Mesendoderm (in vitro differentiated cells): ENCODE data around the gene GGT1.

Experiments
- DNase-seq: peaks from one replicate; pipeline ENCODE4 v3.0.0; 2013
- H2AK5ac ChIP-seq: 2 replicates; pipeline ENCODE4 v1.6.1; 2013; ENCODE audit warnings: low read length, inconsistent platforms
- H2BK120ac ChIP-seq: 2 replicates; pipeline ENCODE4 v1.6.1; 2013; ENCODE audit warnings: low read depth, mild to moderate bottlenecking, low read length, moderate library complexity, mixed read lengths
- H2BK15ac ChIP-seq: replicated peaks from 2 replicates; pipeline ENCODE4 v1.6.1; 2013; ENCODE audit warnings: low read depth, mild to moderate bottlenecking, moderate library complexity
- H2BK5ac ChIP-seq: 2 replicates; pipeline ENCODE4 v1.6.1; 2013; ENCODE audit warnings: low read length, inconsistent platforms
- H3K18ac ChIP-seq: 2 replicates; pipeline ENCODE4 v1.6.1; 2013; ENCODE audit warnings: mild to moderate bottlenecking, low read length, mixed read lengths
- H3K23ac ChIP-seq: one replicate; pipeline ENCODE4 v1.6.1; 2013; ENCODE audit warnings: low read length
- H3K27ac ChIP-seq: 2 replicates; pipeline ENCODE4 v1.5.1; 2013; ENCODE audit warnings: low read depth, mild to moderate bottlenecking, inconsistent platforms, low read length, moderate library complexity
- H3K27me3 ChIP-seq: 2 replicates; pipeline ENCODE4 v1.6.1; 2013; ENCODE audit warnings: low read length, control low read depth, mild to moderate bottlenecking, inconsistent platforms; ENCODE audit not compliant: insufficient read depth, poor library complexity
- H3K36me3 ChIP-seq: 2 replicates; pipeline ENCODE4 v1.6.1; 2013; ENCODE audit warnings: low read length, inconsistent platforms; ENCODE audit not compliant: control insufficient read depth, insufficient read depth
- H3K4ac ChIP-seq: one replicate; pipeline ENCODE4 v1.6.1; 2013; ENCODE audit warnings: low read depth, mild to moderate bottlenecking, low read length, moderate library complexity
- H3K4me1 ChIP-seq: 2 replicates; pipeline ENCODE4 v1.6.1; 2013; ENCODE audit warnings: low read depth, low read length, inconsistent platforms; ENCODE audit not compliant: control insufficient read depth
- H3K4me2 ChIP-seq: 2 replicates; pipeline ENCODE4 v1.6.1; 2013; ENCODE audit warnings: low read length
- H3K4me3 ChIP-seq: 2 replicates; pipeline ENCODE4 v1.5.1; 2013; ENCODE audit warnings: mild to moderate bottlenecking, low read length
- H3K56ac ChIP-seq: one replicate; pipeline ENCODE4 v1.6.1; 2013; ENCODE audit warnings: low read length
- H3K79me1 ChIP-seq: 2 replicates; pipeline ENCODE4 v1.6.1; 2013; ENCODE audit warnings: low read length, inconsistent platforms
- H3K79me2 ChIP-seq: 2 replicates; pipeline ENCODE4 v1.6.1; 2013; ENCODE audit warnings: mild to moderate bottlenecking, low read length; ENCODE audit not compliant: control insufficient read depth, insufficient read depth
- H3K9ac ChIP-seq: 2 replicates; pipeline ENCODE4 v1.6.1; 2013; ENCODE audit warnings: low read length, inconsistent platforms
- H4K5ac ChIP-seq: one replicate; pipeline ENCODE4 v1.6.1; 2013; ENCODE audit warnings: low read length
- H4K8ac ChIP-seq: one replicate; pipeline ENCODE4 v1.6.1; 2013; ENCODE audit warnings: low read depth, mild to moderate bottlenecking, control low read depth, low read length, moderate library complexity
- WGBS: extraction: QIAGEN DNeasy Blood & Tissue Kit; methylation state at CpG from one replicate; pipeline ENCODE4 v1.1.7; 2013; ENCODE audit warnings: low lambda C conversion rate, missing lambda C conversion rate; ENCODE audit not compliant: insufficient coverage; ENCODE audit errors: extremely low coverage; 5-methylcytosine and 5-hydroxymethylcytosine counted together

GGT1 gene

GRCh38 chr22:24571266-24571665 is 31.7 kb upstream of the GGT1 start:
- H4K5ac ChIP-seq: no peak overlapping the region
- peaks cover 23% of the 10 kb centered on the region for H3K36me3 ChIP-seq
- no peak overlapping the region for H3K27ac ChIP-seq
- H3K79me1 ChIP-seq: peaks cover 14% of the 10 kb centered on the region
- no peak overlapping the region for H2AK5ac ChIP-seq
- H3K18ac ChIP-seq: no peak overlapping the region
- H2BK120ac ChIP-seq: no peak overlapping the region
- no peak overlapping the region for H3K9ac ChIP-seq
- no peak overlapping the region for H3K56ac ChIP-seq
- no peaks in the 10 kb centered on the region for H3K4me1 ChIP-seq
- H4K8ac ChIP-seq: no peak overlapping the region
- peaks cover 13% of the 10 kb centered on the region for H3K79me2 ChIP-seq
- H3K23ac ChIP-seq: no peak overlapping the region
- no peak overlapping the region for H3K4ac ChIP-seq
- H3K4me2 ChIP-seq: no peak overlapping the region
- no peak overlapping the region for H3K4me3 ChIP-seq
- H2BK15ac ChIP-seq: no peak overlapping the region
- H2BK5ac ChIP-seq: no peak overlapping the region
- H3K27me3 ChIP-seq: no peaks in the 10 kb centered on the region
- no peak for DNase-seq
- WGBS: no CpG with 5 or more reads among the region's 7 CpGs

- no peak overlapping the region for H3K56ac ChIP-seq
- no CpG with 5 or more reads among the region's 1 CpG for WGBS
- DNase-seq: no peak
- no peak overlapping the region for H3K18ac ChIP-seq
- H3K36me3 ChIP-seq: peaks cover 7% of the 10 kb centered on the region
- no peaks in the 10 kb centered on the region for H3K27me3 ChIP-seq
- no peak overlapping the region for H3K27ac ChIP-seq
- no peak overlapping the region for H4K8ac ChIP-seq
- no peak overlapping the region for H4K5ac ChIP-seq
- H3K79me2 ChIP-seq: no peaks in the 10 kb centered on the region
- no peak overlapping the region for H3K23ac ChIP-seq
- no peak overlapping the region for H3K4ac ChIP-seq
- no peaks in the 10 kb centered on the region for H3K4me1 ChIP-seq
- no peak overlapping the region for H2BK120ac ChIP-seq
- H3K4me2 ChIP-seq: no peak overlapping the region
- H2BK5ac ChIP-seq: no peak overlapping the region
- H3K79me1 ChIP-seq: no peaks in the 10 kb centered on the region
- no peak overlapping the region for H3K4me3 ChIP-seq
- H2AK5ac ChIP-seq: no peak overlapping the region
- H2BK15ac ChIP-seq: no peak overlapping the region
- H3K9ac ChIP-seq: no peak overlapping the region
Observed at GRCh38 chr22:24576778-24577177, 26.2 kb upstream of the GGT1 start.

GRCh38 chr22:24578355-24579257 is 24.4 kb upstream of the GGT1 start:
- Histone ChIP-seq H3K56ac (no peak overlapping the region), H3K79me1 (no peaks in the 10 kb centered on the region), H3K79me2 (no peaks in the 10 kb centered on the region), H3K23ac (no peak overlapping the region), H2AK5ac (no peak overlapping the region), H3K4ac (no peak overlapping the region), H3K27me3 (no peaks in the 10 kb centered on the region), H2BK5ac (no peak overlapping the region), H3K18ac (no peak overlapping the region), H3K4me2 (no peak overlapping the region), H3K36me3 (peaks cover under 1% of the 10 kb centered on the region), H3K4me1 (no peaks in the 10 kb centered on the region), H4K8ac (no peak overlapping the region), H3K4me3 (no peak overlapping the region), H4K5ac (no peak overlapping the region), H3K9ac (no peak overlapping the region), H2BK120ac (no peak overlapping the region), H2BK15ac (no peak overlapping the region), H3K27ac (no peak overlapping the region)
- no CpG with 5 or more reads among the region's 8 CpGs for WGBS
- DNase-seq: no peak

- no peak overlapping the region for H3K4ac ChIP-seq
- no peak overlapping the region for H2BK15ac ChIP-seq
- no peaks in the 10 kb centered on the region for H3K4me1 ChIP-seq
- no peak overlapping the region for H3K27ac ChIP-seq
- no peak overlapping the region for H3K56ac ChIP-seq
- no peak overlapping the region for H4K5ac ChIP-seq
- no peak overlapping the region for H3K4me3 ChIP-seq
- H2AK5ac ChIP-seq: no peak overlapping the region
- H3K79me2 ChIP-seq: no peaks in the 10 kb centered on the region
- H3K79me1 ChIP-seq: no peaks in the 10 kb centered on the region
- H3K23ac ChIP-seq: no peak overlapping the region
- no CpG with 5 or more reads among the region's 1 CpG for WGBS
- H4K8ac ChIP-seq: no peak overlapping the region
- no peak overlapping the region for H2BK5ac ChIP-seq
- no peak overlapping the region for H3K9ac ChIP-seq
- H3K4me2 ChIP-seq: no peak overlapping the region
- H3K18ac ChIP-seq: no peak overlapping the region
- H2BK120ac ChIP-seq: no peak overlapping the region
- no peak for DNase-seq
- no peaks in the 10 kb centered on the region for H3K36me3 ChIP-seq
- H3K27me3 ChIP-seq: no peaks in the 10 kb centered on the region
Observed at GRCh38 chr22:24579258-24579601, 23.8 kb upstream of the GGT1 start.

- H3K9ac ChIP-seq: no peak overlapping the region
- H3K56ac ChIP-seq: no peak overlapping the region
- H2BK5ac ChIP-seq: no peak overlapping the region
- no peak overlapping the region for H3K27ac ChIP-seq
- WGBS: no CpG with 5 or more reads among the region's 2 CpGs
- no peaks in the 10 kb centered on the region for H3K27me3 ChIP-seq
- no peak overlapping the region for H2BK120ac ChIP-seq
- H3K4me1 ChIP-seq: no peaks in the 10 kb centered on the region
- no peak overlapping the region for H3K4me3 ChIP-seq
- no peak overlapping the region for H4K5ac ChIP-seq
- DNase-seq: no peak
- no peak overlapping the region for H4K8ac ChIP-seq
- no peak overlapping the region for H3K23ac ChIP-seq
- no peak overlapping the region for H3K4ac ChIP-seq
- H3K79me1 ChIP-seq: no peaks in the 10 kb centered on the region
- H3K36me3 ChIP-seq: no peaks in the 10 kb centered on the region
- H2BK15ac ChIP-seq: no peak overlapping the region
- H3K18ac ChIP-seq: no peak overlapping the region
- no peaks in the 10 kb centered on the region for H3K79me2 ChIP-seq
- H2AK5ac ChIP-seq: no peak overlapping the region
- no peak overlapping the region for H3K4me2 ChIP-seq
Observed at GRCh38 chr22:24580276-24580675, 22.7 kb upstream of the GGT1 start.
